COLO668 (cell line): ENCODE measurements around the gene TOX2.

Source experiments
- DNase-seq: peaks from one replicate; lab custom pipeline; 2025; ENCODE audit not compliant: unreplicated experiment; lab: John Stamatoyannopoulos, UW

TOX2 gene

GRCh38 chr20:44073011-44073674 lies 158.5 kb downstream of the TOX2 start:
- DNase-seq, result no peak

- no peak for DNase-seq
Observed at GRCh38 chr20:44073675-44074071, 159.0 kb downstream of the TOX2 start.

- no peak for DNase-seq
Observed at GRCh38 chr20:44074252-44075151, 159.8 kb downstream of the TOX2 start.

- DNase-seq, result no peak
Observed at GRCh38 chr20:44075191-44075949, 160.7 kb downstream of the TOX2 start.

DNA sequence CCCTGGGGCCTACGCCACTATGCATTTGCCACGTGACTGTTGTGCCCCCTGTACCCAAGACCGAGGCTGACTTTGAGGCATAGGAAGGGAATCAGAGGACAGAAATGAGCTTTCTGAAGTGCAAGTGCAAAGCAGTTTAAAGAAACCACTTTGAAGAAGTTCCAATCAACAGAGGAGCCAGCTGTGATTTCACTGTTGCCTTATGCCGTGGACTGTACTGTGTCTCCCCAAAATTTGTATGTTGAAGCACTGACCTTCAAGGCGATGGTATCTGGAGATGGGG lies 161.2 kb downstream of the TOX2 start:
- no peak for DNase-seq

DNA sequence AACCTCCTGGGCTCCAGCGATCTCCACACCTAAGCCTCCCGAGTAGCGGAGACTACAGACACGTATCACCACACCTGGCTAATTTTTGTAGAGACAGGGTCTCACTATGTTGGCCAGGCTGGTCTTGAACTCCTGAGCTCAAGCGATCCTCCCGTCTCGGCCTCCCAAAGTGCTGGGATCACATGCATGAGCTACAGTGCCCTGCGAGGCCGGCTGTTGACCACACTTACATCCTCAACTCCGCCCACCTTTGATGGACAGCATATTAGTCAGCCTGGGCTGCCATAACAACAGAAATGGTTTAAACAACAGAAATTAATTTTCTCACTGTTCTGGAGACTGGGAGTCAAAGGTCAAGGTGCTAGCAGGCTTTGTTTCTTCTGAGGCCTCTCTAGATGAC lies 164.6 kb downstream of the TOX2 start:
- DNase-seq, result no peak

- DNase-seq, result no peak
Observed at GRCh38 chr20:44080064-44080463, 165.4 kb downstream of the TOX2 start.

DNA sequence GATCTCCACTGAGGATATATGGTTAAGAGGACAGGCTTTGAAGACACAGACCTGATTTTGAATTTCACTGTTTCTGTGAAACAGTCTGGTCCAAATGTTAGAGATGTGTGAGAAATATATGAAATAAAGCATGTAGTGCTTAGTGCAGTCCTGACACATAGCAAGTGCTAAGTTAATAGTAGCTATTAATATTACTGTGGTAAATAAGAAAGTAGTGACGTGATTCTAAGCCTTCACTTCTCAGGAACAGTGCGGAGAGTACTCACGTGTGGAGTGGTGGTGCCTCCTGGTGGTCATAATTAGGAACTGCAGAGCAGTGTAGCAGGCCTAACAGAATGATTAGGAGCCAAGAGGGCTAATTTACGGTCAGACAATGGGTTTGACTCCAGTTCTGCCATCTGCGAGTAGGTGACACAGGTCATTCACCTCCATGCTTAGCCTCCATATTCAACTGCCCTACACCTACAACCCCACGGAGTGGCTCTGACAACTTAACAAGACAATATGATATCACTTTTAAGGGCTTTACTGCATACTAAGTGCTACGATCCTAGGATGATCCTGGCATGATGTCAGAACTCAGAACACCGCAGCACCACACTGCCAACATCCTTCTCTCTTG lies 166.1 kb downstream of the TOX2 start:
- DNase-seq, result peak; percentile 69

- DNase-seq, result no peak
Observed at GRCh38 chr20:44081476-44081875, 166.8 kb downstream of the TOX2 start.

DNA sequence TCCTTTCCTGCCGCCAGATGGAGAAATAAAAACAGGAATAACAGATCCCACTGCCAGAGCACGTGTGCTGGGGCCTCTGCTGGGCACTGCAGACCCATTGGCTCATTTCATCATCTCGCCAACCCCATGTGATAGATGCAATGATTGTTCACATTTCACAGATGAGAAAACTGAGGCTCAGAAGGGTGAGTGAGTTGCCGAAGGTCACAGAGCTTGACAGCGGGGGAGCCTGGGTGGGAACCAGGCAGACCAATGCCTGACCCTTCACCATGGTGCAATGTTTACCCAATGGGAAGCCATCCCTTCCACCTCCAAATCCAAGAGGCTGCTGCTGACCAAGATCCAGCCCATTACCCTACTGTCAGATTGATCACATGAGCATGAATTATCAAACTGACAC lies 167.2 kb downstream of the TOX2 start:
- no peak for DNase-seq

GRCh38 chr20:44083220-44083933 lies 168.7 kb downstream of the TOX2 start:
- DNase-seq, result peak; percentile 43

GRCh38 chr20:44084439-44084838 lies 169.8 kb downstream of the TOX2 start:
- DNase-seq, result no peak

- no peak for DNase-seq
Observed at GRCh38 chr20:44084891-44085290, 170.2 kb downstream of the TOX2 start.

- DNase-seq, result no peak
Observed at GRCh38 chr20:44085616-44086434, 171.2 kb downstream of the TOX2 start.

DNA sequence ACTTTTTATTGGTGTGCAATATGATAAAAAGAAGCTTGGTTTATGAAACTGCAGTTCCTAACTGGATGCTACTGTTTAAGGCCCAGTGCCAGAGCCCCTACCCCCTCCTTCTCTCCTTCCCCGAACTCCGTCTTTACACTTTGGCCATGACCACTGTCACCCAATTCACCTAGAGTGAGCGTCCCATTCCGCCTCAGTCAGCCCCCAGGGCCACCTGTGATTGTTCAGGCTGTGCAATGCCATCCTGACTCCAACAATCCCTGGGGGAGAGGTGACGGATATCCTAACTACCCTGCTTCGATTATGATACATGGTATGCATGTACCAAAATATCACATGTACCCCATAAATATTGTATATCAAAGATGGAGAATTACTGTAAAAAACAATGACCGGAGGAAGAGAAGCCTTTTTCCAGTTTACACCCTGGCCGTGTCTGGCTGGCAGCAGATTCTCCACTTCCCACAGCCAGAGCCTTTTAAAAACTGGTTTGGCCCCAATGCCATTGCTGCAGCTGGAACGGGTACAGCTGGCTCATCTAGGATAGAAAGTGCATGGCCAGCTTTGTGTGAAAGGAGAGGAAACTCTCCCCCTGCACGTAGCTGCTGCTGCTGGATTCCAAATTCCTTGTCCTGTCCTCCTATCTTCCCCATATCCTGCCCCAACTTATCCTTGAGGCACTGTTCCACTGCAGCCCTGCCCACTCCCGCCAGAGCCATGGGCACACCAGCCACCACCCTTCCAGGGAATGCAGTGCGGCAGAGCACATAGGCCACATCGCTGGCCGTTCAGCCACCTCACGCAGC lies 172.6 kb downstream of the TOX2 start:
- no peak for DNase-seq

DNA sequence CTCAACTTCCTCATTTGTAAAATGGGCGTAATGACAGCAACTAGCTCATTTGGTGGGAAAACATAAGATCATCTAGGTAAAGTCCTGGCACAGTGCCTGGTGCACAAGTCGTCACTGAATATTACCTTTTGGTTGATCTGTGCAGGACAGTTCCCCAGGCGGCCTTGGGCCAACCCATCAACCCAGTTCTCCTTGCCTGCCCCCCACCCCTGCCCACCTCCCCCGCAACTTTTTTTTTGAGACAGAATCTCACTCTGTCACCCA lies 173.1 kb downstream of the TOX2 start:
- no peak for DNase-seq

DNA sequence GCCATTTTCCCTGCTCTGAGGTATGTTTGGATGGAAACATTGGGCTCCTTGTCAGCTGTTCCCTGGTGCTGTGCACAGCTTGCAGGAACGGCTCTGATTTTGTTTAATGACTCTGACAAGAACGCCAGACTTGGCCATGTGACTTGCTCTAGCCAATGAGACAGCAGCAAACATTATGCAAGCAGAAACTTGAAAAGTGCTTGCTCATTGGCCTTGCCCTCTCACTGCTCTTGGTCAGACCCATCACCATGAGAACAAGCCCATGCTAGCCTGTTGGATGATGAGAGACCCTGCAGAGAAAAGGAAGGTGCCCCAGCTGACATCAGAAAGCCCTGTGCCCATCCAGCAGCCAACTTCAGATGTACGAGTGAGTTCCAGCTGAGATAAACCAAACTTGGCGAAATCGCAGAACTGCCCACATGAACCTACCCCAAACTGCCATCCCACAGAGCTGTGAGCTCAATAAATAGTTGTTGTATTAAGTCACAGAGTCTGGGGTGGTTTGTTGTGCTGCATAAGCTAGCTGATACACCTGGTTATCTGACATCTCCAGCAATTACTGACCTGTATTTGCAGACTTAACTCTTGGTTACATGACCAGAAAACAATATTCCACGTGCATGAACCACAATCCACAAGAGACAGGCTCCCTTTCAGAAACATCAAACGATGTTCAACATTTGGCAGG lies 175.5 kb downstream of the TOX2 start:
- no peak for DNase-seq

DNA sequence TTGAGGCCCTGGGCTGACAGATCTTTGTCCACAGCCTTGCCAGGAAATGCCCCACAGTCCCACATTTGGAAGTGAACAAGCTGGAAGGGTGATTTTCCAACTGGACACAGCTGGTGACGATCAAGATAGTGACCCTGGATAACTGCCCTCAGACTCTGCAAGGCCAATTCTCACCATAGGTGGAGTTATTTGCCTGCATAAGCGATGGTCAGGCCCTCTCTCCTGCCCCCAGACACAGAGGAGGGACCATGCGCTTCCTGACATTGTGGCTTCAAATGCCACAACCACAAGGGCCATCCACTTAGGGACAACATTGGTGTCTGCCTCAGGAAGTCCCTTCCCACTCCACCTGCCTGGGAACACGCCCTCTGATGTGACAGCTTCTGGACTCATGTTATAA lies 176.4 kb downstream of the TOX2 start:
- no peak for DNase-seq
